Cardiac atrium fibroblast (primary cell): ENCODE measurements around the gene DDX50. TPM values are rescaled to one million over a fixed set of nuclear protein-coding genes. Genes with fewer than 3 reads are reported as not detected.

Experiments
- total RNA-seq: library from RNA; depleted of rRNA; stranded (reverse); fragments of >200 nt; gene quantifications from 2 replicates; pipeline ENCODE4 v1.2.3, GENCODE V29; 2015

The DDX50 gene, protein sequence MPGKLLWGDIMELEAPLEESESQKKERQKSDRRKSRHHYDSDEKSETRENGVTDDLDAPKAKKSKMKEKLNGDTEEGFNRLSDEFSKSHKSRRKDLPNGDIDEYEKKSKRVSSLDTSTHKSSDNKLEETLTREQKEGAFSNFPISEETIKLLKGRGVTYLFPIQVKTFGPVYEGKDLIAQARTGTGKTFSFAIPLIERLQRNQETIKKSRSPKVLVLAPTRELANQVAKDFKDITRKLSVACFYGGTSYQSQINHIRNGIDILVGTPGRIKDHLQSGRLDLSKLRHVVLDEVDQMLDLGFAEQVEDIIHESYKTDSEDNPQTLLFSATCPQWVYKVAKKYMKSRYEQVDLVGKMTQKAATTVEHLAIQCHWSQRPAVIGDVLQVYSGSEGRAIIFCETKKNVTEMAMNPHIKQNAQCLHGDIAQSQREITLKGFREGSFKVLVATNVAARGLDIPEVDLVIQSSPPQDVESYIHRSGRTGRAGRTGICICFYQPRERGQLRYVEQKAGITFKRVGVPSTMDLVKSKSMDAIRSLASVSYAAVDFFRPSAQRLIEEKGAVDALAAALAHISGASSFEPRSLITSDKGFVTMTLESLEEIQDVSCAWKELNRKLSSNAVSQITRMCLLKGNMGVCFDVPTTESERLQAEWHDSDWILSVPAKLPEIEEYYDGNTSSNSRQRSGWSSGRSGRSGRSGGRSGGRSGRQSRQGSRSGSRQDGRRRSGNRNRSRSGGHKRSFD
- 35.2 and 39.5 TPM in 2 replicates for total RNA-seq

DNA sequence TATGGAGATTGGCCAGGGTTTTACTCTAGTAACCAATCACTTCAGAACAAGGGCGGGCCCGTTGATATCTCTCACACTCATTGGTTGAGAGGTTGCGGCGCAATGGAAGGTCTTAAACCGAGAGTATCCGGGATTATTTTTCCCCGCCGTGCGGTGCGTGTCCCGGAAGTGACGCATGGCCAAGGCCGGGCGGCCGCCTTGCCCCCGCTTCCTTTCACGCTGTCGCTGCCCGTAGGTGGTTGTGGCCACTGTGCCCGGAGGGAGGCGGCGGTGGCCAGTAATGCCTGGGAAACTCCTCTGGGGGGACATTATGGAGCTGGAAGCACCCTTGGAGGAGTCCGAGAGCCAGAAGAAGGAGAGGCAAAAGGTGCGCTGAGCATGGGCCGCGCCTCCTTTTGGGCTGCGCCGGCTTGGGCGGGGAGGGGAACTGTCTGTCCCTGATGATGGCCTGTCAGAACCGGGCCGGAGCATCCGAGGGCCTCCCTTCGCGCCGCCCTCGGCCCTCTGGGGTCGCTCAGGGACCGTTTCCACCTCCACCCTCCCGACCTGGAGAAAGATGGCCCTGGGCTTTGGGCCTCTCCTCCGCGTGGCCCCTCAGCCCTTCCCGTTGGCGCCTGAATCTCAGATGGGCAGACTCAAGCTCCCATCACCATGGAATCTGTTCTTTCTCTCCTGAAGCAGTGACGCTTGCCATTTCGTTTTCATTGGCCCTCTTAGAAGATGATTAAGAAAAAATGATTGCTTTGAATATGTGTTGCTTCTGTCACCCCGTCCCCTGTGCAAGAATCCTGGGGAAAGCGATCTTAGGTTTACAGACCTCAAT lies at the start of gene DDX50:
TSS of gene DDX50 (plus strand) at position 211 of the 823 bp plus-strand sequence. CDS start at position 281, 70 bp downstream.

DNA sequence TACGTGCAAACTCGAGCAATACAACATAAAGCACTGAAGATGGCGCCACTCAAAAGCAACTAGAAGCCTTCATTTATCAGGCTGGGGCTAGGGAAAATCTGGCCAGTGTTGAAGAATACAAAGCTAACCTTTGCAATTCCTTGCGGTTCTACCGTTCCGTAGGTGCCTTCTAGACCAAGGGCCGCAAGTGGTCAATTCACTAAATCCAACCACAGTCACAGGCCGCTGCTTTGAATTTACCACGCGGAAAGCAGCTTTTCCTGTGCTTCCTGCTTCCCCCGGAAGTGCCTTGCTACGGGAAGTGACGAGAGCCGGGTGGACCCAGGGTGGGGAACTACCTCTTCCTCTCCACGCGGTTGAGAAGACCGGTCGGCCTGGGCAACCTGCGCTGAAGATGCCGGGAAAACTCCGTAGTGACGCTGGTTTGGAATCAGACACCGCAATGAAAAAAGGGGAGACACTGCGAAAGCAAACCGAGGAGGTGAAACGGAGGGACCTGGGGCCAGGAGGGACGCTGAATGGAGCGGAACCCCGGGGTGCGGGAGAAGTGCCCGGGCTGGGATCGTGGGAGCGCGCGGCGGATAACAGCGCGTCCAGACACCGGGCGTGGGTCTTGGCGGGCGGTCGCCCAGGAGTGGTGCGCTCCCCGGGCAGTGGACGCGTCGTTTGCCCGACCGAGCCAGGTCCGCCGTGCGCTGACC lies 54.9 kb downstream of the DDX50 start, which contains the start of gene DDX21:
TSS of gene DDX21 (plus strand) at position 339 of the 701 bp plus-strand sequence. CDS start at position 395, 56 bp downstream.

DNA sequence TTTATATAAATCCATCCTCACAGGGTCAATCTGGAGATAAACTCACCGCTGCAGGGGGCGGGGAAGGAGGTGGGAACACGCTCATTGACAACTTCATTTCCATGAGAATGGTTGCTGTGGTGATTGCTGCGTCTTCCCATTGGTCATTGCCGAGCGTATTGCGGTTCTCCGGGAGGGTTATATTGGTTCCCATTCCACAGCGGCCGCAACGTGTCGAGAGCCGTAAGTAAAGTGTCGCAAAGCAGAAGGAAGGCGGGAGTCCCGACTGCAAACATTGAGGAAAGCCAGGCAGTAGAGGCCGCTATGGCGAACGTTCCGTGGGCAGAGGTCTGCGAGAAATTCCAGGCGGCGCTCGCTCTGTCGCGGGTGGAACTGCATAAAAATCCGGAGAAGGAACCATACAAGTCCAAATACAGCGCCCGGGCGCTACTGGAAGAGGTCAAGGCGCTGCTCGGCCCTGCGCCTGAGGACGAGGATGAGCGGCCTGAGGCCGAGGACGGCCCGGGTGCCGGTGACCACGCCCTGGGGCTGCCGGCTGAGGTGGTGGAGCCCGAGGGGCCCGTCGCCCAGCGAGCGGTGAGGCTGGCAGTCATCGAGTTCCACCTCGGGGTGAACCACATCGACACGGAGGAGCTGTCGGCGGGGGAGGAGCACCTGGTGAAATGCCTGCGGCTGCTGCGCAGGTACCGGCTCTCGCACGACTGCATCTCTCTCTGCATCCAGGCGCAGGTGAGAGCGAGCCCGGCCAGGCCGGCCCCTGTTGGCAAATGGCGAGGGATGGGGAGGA lies 87.6 kb downstream of the DDX50 start, which contains the start of gene KIFBP:
TSS of gene KIFBP (plus strand) at position 274 of the 787 bp plus-strand sequence. CDS start at position 304, 30 bp downstream.

Other genes with a start within 250 kb of the DDX50 start
- 20.0 and 34.5 TPM in 2 replicates for gene CCAR1, start 180.1 kb upstream of the DDX50 start, total RNA-seq
- not detected in 2 replicates for gene STOX1, start 73.8 kb upstream of the DDX50 start, total RNA-seq
- 44.2 and 55.4 TPM in 2 replicates for gene DDX21, start 54.9 kb downstream of the DDX50 start, total RNA-seq
- 36.6 and 41.1 TPM in 2 replicates for gene KIFBP, start 87.5 kb downstream of the DDX50 start, total RNA-seq
- gene SRGN, start 186.8 kb downstream of the DDX50 start, total RNA-seq = 574 and 715 TPM in 2 replicates
- 28.2 and 33.2 TPM in 2 replicates for gene VPS26A, start 222.9 kb downstream of the DDX50 start, total RNA-seq